ENCODE data around the gene AMBP.

The AMBP gene

DNA sequence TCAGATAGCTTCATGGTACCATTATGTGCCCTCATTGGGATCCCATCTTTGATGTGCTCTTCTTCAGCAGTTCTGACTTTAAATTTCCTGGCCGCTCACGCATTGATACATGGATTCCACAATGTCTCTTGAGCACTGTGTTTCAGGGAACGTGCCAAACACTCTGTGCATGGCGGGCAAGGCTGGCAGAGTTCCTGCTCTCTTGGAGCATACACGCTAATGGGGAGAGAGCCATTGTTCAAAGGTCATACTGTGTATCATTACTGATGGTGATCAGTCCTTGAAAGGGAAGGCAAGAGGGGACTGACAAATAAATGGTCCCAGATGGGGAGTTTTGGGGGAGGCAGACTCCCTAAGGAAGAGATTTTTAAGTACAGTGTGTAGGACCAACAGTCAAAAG is 52.3 kb downstream of the AMBP start:
- DNase-seq (ENCODE audit: insufficient read length, low spot score) (no peak), FAIRE-seq (no peak)
- TF ChIP-seq CTCF (IDR thresholded peaks at IDR 0.05; ENCODE audit: insufficient read depth, missing control alignments) = no peak

DNA sequence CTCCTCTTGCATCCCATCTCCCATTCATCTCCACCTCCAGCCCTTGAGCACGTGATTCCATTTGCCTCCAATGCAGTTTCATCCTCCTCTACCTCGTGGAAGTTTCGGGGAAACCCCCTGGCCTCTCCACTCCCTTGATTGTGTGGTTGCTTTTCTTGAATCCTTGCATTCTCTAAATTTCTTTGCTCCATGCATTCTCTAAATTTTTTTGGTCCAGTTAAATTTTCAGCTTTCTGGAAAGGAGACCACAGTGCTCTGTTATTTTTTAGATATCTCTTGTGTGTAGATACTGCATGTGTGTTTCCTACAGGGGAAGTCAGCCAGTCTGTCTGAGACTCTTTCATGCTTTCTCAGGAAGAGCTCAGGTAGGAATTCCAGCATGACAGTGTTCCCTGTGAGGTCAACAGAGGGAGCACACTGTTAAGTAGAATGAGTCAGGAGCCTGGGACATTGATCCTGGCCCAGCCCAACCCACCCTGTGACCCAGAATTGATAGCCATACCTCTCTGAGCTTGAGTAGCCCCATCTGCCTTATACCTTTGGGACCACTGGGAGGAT is 52.8 kb downstream of the AMBP start:
- DNase-seq (ENCODE audit: insufficient read length, low spot score) = no peak
- TF ChIP-seq CTCF (IDR thresholded peaks at IDR 0.05; ENCODE audit: insufficient read depth, missing control alignments) = no peak
- FAIRE-seq = no peak

DNA sequence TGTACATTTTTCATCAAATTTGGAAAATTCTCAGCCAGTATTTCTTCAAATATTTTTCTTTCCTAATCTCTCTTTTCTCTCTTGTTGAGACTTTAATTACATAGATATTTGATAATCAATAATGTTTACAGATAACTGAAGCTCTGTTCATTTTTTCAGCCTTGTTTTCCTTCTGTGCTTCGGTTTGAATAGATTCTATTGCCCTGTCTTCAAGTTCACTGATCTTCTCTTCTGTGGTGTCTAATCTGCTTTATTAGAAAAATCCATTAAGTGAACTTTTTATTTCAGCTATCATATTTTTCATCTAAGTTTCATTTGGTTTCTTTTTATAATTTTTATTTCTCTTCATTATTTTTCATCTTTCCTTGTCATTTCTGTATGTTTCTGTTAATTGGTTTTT is 54.1 kb downstream of the AMBP start:
- DNase-seq (ENCODE audit: insufficient read length, low spot score) = no peak
- TF ChIP-seq CTCF (IDR thresholded peaks at IDR 0.05; ENCODE audit: insufficient read depth, missing control alignments) = no peak
- no peak for FAIRE-seq

DNA sequence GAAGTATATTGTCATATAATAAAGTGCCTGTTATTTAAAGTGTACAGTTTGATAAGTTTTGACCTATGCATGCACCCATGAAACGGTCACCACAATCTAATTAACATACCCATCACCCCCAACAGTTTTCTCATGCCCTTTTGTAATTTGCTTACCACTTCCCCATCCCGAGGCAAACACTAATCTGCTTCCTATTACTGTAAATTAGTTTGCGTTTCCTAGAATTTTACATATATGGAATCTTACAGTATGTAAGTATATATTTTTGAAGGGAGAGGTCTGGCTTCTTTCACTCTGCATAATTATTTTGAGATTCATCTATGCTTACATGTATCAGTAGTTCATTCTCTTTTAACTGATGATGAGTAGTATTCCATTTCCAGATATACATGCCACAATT is 56.5 kb downstream of the AMBP start:
- TF ChIP-seq CTCF (IDR thresholded peaks at IDR 0.05; ENCODE audit: insufficient read depth, missing control alignments) = no peak
- FAIRE-seq (no peak), DNase-seq (ENCODE audit: insufficient read length, low spot score) (no peak)

- no peak for TF ChIP-seq CTCF (IDR thresholded peaks at IDR 0.05; ENCODE audit: insufficient read depth, missing control alignments)
- no peak for DNase-seq (ENCODE audit: insufficient read length, low spot score)
- no peak for FAIRE-seq
Observed at GRCh38 chr9:114017741-114018715, 60.1 kb downstream of the AMBP start.

- DNase-seq (ENCODE audit: insufficient read length, low spot score) = no peak
- TF ChIP-seq CTCF (IDR thresholded peaks at IDR 0.05; ENCODE audit: insufficient read depth, missing control alignments) = no peak
- FAIRE-seq = no peak
Observed at GRCh38 chr9:114016629-114017423, 61.3 kb downstream of the AMBP start.

Measured in D721Med (cell line).